ENCODE data around the gene SLC26A2. TPM values are rescaled to one million over a fixed set of nuclear protein-coding genes. Genes with fewer than 3 reads are reported as not detected.

Gene SLC26A2
- total RNA-seq, 1 experiment from 2014 or later = 34.6 TPM

- Mint-ChIP-seq H3K9me3 (ENCODE audit: low read depth, unreplicated experiment) (no peaks in the 10 kb centered on the region), H3K36me3 (ENCODE audit: insufficient read depth, unreplicated experiment) (peaks cover 60% of the 10 kb centered on the region), H3K4me3 (ENCODE audit: low read depth, unreplicated experiment) (peak overlapping the region; percentile 88), H3K4me1 (ENCODE audit: low read depth, unreplicated experiment) (peaks cover 38% of the 10 kb centered on the region), H3K27ac (ENCODE audit: unreplicated experiment) (peak overlapping the region; percentile 57), H3K27me3 (ENCODE audit: unreplicated experiment) (no peaks in the 10 kb centered on the region)
- CTCF ChIA-PET = interaction anchor here (0.6 to 1.6 kb wide), 7 partner anchors 10 to 368 kb away, joined by 3 to 8 read pairs (median 3); partner anchors contain the start of gene SLC26A2
- peak; percentile 36 for DNase-seq
- intact Hi-C loops (cut with micrococcal nuclease; ENCODE audit: unreplicated experiment) = loop anchor here (2.0 kb wide), 1 partner anchor 20 kb away; no protein-coding TSS in a partner anchor
- TF ChIP-seq CTCF (IDR thresholded peaks at IDR 0.05; ENCODE audit: unreplicated experiment) = no peak
- no TSS peak for BruUV-seq (replicated peaks)
Observed at GRCh38 chr5:150000990-150001659, 40.6 kb downstream of the SLC26A2 start.

GRCh38 chr5:150001660-150002486, 41.3 kb downstream of the SLC26A2 start:
- CTCF ChIA-PET = interaction anchor here (0.6 to 1.6 kb wide), 2 partner anchors 221 to 369 kb away, joined by 3 read pairs; no protein-coding TSS in a partner anchor
- Mint-ChIP-seq H3K27ac (ENCODE audit: unreplicated experiment) (peak overlapping the region; percentile 57), H3K4me3 (ENCODE audit: low read depth, unreplicated experiment) (peak overlapping the region; percentile 88), H3K4me1 (ENCODE audit: low read depth, unreplicated experiment) (peaks cover 38% of the 10 kb centered on the region), H3K36me3 (ENCODE audit: insufficient read depth, unreplicated experiment) (peaks cover 66% of the 10 kb centered on the region), H3K9me3 (ENCODE audit: low read depth, unreplicated experiment) (no peaks in the 10 kb centered on the region), H3K27me3 (ENCODE audit: unreplicated experiment) (no peaks in the 10 kb centered on the region)
- intact Hi-C loops (cut with micrococcal nuclease; ENCODE audit: unreplicated experiment) = loop anchor here (2.0 kb wide), 1 partner anchor 19 kb away; no protein-coding TSS in a partner anchor
- BruUV-seq (replicated peaks) = TSS peak; percentile 59
- peak; percentile 74 for TF ChIP-seq CTCF (IDR thresholded peaks at IDR 0.05; ENCODE audit: unreplicated experiment)
- DNase-seq = peak; percentile 61

GRCh38 chr5:150006318-150006717, 45.8 kb downstream of the SLC26A2 start:
- Mint-ChIP-seq H3K4me1 (ENCODE audit: low read depth, unreplicated experiment) (peaks cover 19% of the 10 kb centered on the region), H3K9me3 (ENCODE audit: low read depth, unreplicated experiment) (no peaks in the 10 kb centered on the region), H3K27me3 (ENCODE audit: unreplicated experiment) (no peaks in the 10 kb centered on the region), H3K36me3 (ENCODE audit: insufficient read depth, unreplicated experiment) (peaks cover 51% of the 10 kb centered on the region), H3K27ac (ENCODE audit: unreplicated experiment) (no peak overlapping the region), H3K4me3 (ENCODE audit: low read depth, unreplicated experiment) (no peak overlapping the region)
- no peak for TF ChIP-seq CTCF (IDR thresholded peaks at IDR 0.05; ENCODE audit: unreplicated experiment)
- intact Hi-C loops (cut with micrococcal nuclease; ENCODE audit: unreplicated experiment) = no loop called here
- no TSS peak for BruUV-seq (replicated peaks)
- no peak for DNase-seq
- CTCF ChIA-PET = interaction anchor here (0.5 to 1.6 kb wide), 2 partner anchors 10 to 16 kb away, joined by 3 to 5 read pairs; no protein-coding TSS in a partner anchor

- no peaks in the 10 kb centered on the region for H3K27me3 Mint-ChIP-seq (ENCODE audit: unreplicated experiment)
- CTCF ChIA-PET = interaction anchor here (0.6 to 1.6 kb wide), 2 partner anchors 15 to 357 kb away, joined by 3 to 5 read pairs; no protein-coding TSS in a partner anchor
Observed at GRCh38 chr5:150007050-150007449, 46.5 kb downstream of the SLC26A2 start.

More at GRCh38 chr5:150007050-150007449, 46.5 kb downstream of the SLC26A2 start:
- BruUV-seq (replicated peaks) = no TSS peak
- Mint-ChIP-seq H3K9me3 (ENCODE audit: low read depth, unreplicated experiment) (no peaks in the 10 kb centered on the region), H3K4me3 (ENCODE audit: low read depth, unreplicated experiment) (no peak overlapping the region), H3K36me3 (ENCODE audit: insufficient read depth, unreplicated experiment) (peaks cover 47% of the 10 kb centered on the region), H3K27ac (ENCODE audit: unreplicated experiment) (no peak overlapping the region), H3K4me1 (ENCODE audit: low read depth, unreplicated experiment) (peaks cover 13% of the 10 kb centered on the region)
- intact Hi-C loops (cut with micrococcal nuclease; ENCODE audit: unreplicated experiment) = no loop called here
- no peak for DNase-seq
- no peak for TF ChIP-seq CTCF (IDR thresholded peaks at IDR 0.05; ENCODE audit: unreplicated experiment)

Data from Calu3 (cell line).